ENCODE data around the gene SPIRE1.

DNA sequence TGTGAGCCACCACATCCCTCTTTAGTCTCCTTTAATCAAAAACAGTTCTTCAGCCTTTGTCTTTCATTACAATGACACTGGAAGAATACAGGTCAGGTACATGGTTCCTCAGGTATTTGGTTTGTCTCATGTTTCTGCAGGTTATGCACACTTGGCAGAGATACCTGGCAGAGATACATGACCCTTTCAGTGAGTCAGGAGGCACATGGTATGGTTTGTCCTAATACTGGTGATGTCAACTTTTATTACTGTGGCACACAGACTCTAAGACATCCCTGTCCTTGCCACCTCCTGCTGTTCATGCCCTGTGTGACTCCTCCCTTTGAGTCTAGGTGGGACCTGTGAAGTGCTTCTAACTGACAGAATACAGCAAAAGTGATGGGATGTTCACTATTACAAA lies 58.4 kb downstream of the SPIRE1 start:
- TF ChIP-seq, protein P1, sequence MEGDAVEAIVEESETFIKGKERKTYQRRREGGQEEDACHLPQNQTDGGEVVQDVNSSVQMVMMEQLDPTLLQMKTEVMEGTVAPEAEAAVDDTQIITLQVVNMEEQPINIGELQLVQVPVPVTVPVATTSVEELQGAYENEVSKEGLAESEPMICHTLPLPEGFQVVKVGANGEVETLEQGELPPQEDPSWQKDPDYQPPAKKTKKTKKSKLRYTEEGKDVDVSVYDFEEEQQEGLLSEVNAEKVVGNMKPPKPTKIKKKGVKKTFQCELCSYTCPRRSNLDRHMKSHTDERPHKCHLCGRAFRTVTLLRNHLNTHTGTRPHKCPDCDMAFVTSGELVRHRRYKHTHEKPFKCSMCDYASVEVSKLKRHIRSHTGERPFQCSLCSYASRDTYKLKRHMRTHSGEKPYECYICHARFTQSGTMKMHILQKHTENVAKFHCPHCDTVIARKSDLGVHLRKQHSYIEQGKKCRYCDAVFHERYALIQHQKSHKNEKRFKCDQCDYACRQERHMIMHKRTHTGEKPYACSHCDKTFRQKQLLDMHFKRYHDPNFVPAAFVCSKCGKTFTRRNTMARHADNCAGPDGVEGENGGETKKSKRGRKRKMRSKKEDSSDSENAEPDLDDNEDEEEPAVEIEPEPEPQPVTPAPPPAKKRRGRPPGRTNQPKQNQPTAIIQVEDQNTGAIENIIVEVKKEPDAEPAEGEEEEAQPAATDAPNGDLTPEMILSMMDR (IDR thresholded peaks at IDR 0.05; ENCODE audit: low read depth, low read length): no peak
- TF ChIP-seq POLR2A (IDR thresholded peaks at IDR 0.05; ENCODE audit: extremely low read depth, insufficient read length): no peak

Measured in NB4 (cell line).